DND-41 (cell line): ENCODE data around the gene FOXP1.
"Not testable (repeated sequence)": the region's sequence is repeated elsewhere in the genome, so short reads cannot be mapped to it uniquely, and the experiment has no call there.

Experiments used
- ATAC-seq: fragments of 200-7000 bp; cut with Tn5 transposase; 3 replicates; pipeline ENCODE4 v1.9.1; 2021; ENCODE audit warnings: low read depth; ENCODE audit not compliant: insufficient read depth
- DNase-seq: peaks from one replicate; pipeline ENCODE4 v3.0.0-alpha.2; 2020
- H2AFZ ChIP-seq: 2 replicates; pipeline ENCODE4 v1.6.0; 2012; ENCODE audit warnings: low read depth, low read length
- H3K27ac ChIP-seq: 2 replicates; pipeline ENCODE4 v1.5.1; 2012; ENCODE audit warnings: low read length, inconsistent platforms
- H3K27me3 ChIP-seq: fragments of 200-600 bp; sonication (generic); 2 replicates; pipeline ENCODE4 v1.6.0; 2012; ENCODE audit warnings: low read length, mild to moderate bottlenecking, inconsistent platforms; ENCODE audit not compliant: insufficient read depth, poor library complexity
- H3K36me3 ChIP-seq: 2 replicates; pipeline ENCODE4 v1.5.1; 2012; ENCODE audit warnings: low read length, inconsistent platforms; ENCODE audit not compliant: insufficient read depth
- H3K4me1 ChIP-seq: 2 replicates; pipeline ENCODE4 v1.5.1; 2012; ENCODE audit warnings: mild to moderate bottlenecking, low read length; ENCODE audit not compliant: insufficient read depth
- H3K4me2 ChIP-seq: 2 replicates; pipeline ENCODE4 v1.6.0; 2012; ENCODE audit warnings: mild to moderate bottlenecking, moderate library complexity, low read length, inconsistent platforms; ENCODE audit not compliant: insufficient read depth
- H3K4me3 ChIP-seq, 2 experiments: fragments of 200-600 bp in 1 of 2; shearing (Covaris generic) in 1 of 2; 2 replicates each; pipeline ENCODE4 v1.5.1; 2012 to 2016; ENCODE audit warnings: inconsistent platforms in 2 of 2, low read length in 2 of 2, mild to moderate bottlenecking in 2 of 2, low read depth in 1 of 2, moderate library complexity in 1 of 2
- H3K79me2 ChIP-seq: 2 replicates; pipeline ENCODE4 v1.6.0; 2012; ENCODE audit warnings: low read length, inconsistent platforms; ENCODE audit not compliant: insufficient read depth
- H3K9ac ChIP-seq: 2 replicates; pipeline ENCODE4 v1.6.0; 2012; ENCODE audit warnings: low read depth, mild to moderate bottlenecking, inconsistent platforms, low read length, moderate library complexity
- H3K9me3 ChIP-seq: 2 replicates; pipeline ENCODE4 v1.5.1; 2012; ENCODE audit warnings: low read length, moderate library complexity, mild to moderate bottlenecking, inconsistent platforms; ENCODE audit not compliant: insufficient read depth, severe bottlenecking
- H4K20me1 ChIP-seq: 2 replicates; pipeline ENCODE4 v1.6.0; 2012; ENCODE audit warnings: low read length; ENCODE audit not compliant: insufficient read depth
- CTCF ChIP-seq: IDR thresholded peaks from 2 replicates; pipeline ENCODE4 v1.5.1; 2012; ENCODE audit warnings: borderline replicate concordance, low read length, moderate library complexity, mild to moderate bottlenecking; ENCODE audit not compliant: poor library complexity, severe bottlenecking; ENCODE audit errors: extremely low read depth
- EZH2 ChIP-seq: IDR thresholded peaks from 3 replicates; pipeline ENCODE4 v1.6.1; 2012; ENCODE audit warnings: borderline replicate concordance, low read depth, mild to moderate bottlenecking, moderate library complexity, low read length, inconsistent platforms; ENCODE audit not compliant: severe bottlenecking

FOXP1 gene

DNA sequence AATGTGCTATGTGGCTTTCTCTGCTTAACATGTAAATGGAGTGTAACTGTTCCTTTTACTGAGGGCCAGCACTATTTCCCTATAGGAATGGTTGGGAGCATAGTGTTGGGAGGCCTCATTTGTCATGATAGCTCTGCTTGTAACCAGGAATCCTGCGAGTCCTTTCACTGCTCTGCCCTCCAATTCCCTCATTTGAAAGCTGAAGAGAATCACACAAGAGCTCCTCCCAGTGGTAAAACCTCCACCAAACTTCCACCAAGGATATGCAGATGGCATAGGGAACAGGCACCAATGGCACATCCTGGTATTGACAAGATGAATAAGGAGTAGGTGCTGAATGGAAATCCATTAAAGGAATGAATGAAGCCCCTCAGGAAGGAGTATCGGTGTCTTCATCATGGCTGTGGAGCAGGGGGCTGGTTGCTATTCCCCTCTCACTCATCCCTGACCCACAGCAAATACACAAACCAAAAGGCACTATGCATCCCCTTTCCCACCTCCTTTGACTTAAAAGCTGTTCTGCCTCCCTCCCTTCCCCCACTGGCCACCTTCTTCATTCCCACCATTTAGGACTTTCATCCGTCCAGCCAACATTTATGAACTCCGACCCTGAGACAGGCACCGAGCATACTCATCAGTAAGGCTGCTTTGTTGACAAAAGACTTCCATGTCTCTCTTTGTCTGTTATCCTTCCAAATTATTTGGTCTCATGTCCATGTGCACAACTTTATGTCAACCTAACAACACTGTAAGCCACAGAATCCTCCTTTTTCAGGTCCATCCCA is 560.8 kb downstream of the FOXP1 start:
- DNase-seq (no peak), ATAC-seq (no peak)
- H3K9me3 ChIP-seq, result no peaks in the 10 kb centered on the region
- H3K27ac ChIP-seq, result no peak overlapping the region
- TF ChIP-seq EZH2, result no peak
- peak; percentile 31 for TF ChIP-seq CTCF
- no peak overlapping the region for H3K4me3 ChIP-seq
- no peak overlapping the region for H3K4me2 ChIP-seq
- no peak overlapping the region for H3K9ac ChIP-seq
- H3K27me3 ChIP-seq, result no peaks in the 10 kb centered on the region
- peaks cover 16% of the 10 kb centered on the region for H4K20me1 ChIP-seq
- peaks cover 22% of the 10 kb centered on the region; the same call in 1 of the 2 replicates for H3K36me3 ChIP-seq
- H2AFZ ChIP-seq, result no peak overlapping the region
- peaks cover 71% of the 10 kb centered on the region for H3K79me2 ChIP-seq
- no peaks in the 10 kb centered on the region for H3K4me1 ChIP-seq

- Histone ChIP-seq H3K4me2 (no peak overlapping the region), H3K4me3 (no peak overlapping the region), H3K27ac (no peak overlapping the region), H4K20me1 (peaks cover 8% of the 10 kb centered on the region), H3K36me3 (peaks cover 32% of the 10 kb centered on the region), H3K9ac (no peak overlapping the region), H3K79me2 (peaks cover 51% of the 10 kb centered on the region), H2AFZ (no peak overlapping the region), H3K27me3 (no peaks in the 10 kb centered on the region), H3K4me1 (no peaks in the 10 kb centered on the region), H3K9me3 (no peaks in the 10 kb centered on the region)
- DNase-seq (no peak), ATAC-seq (no peak)
- TF ChIP-seq EZH2 (no peak), CTCF (no peak)
These were observed 564.7 kb downstream of the FOXP1 start for GRCh38 chr3:71018799-71019198.

GRCh38 chr3:71016178-71016845 is 567.2 kb downstream of the FOXP1 start:
- Histone ChIP-seq H4K20me1 (no peaks in the 10 kb centered on the region), H2AFZ (no peak overlapping the region), H3K4me2 (no peak overlapping the region), H3K9ac (no peak overlapping the region), H3K4me3 (no peak overlapping the region), H3K36me3 (peaks cover 27% of the 10 kb centered on the region), H3K27ac (no peak overlapping the region), H3K79me2 (peaks cover 49% of the 10 kb centered on the region), H3K9me3 (no peaks in the 10 kb centered on the region), H3K27me3 (no peaks in the 10 kb centered on the region), H3K4me1 (peaks cover 21% of the 10 kb centered on the region)
- DNase-seq (no peak), ATAC-seq (no peak)
- TF ChIP-seq EZH2 (no peak), CTCF (no peak)

GRCh38 chr3:71014616-71015015 is 568.9 kb downstream of the FOXP1 start:
- ATAC-seq, H2AFZ ChIP-seq, H4K20me1 ChIP-seq, H3K9me3 ChIP-seq, H3K4me2 ChIP-seq, H3K27me3 ChIP-seq, H3K9ac ChIP-seq, H3K27ac ChIP-seq, DNase-seq, H3K4me3 ChIP-seq: not testable (repeated sequence)
- H3K4me1 ChIP-seq, result peaks cover 34% of the 10 kb centered on the region
- H3K36me3 ChIP-seq, result peaks cover 31% of the 10 kb centered on the region
- H3K79me2 ChIP-seq, result peaks cover 52% of the 10 kb centered on the region
